Measurements from ENCODE around the gene TGIF2.

Gene TGIF2

DNA sequence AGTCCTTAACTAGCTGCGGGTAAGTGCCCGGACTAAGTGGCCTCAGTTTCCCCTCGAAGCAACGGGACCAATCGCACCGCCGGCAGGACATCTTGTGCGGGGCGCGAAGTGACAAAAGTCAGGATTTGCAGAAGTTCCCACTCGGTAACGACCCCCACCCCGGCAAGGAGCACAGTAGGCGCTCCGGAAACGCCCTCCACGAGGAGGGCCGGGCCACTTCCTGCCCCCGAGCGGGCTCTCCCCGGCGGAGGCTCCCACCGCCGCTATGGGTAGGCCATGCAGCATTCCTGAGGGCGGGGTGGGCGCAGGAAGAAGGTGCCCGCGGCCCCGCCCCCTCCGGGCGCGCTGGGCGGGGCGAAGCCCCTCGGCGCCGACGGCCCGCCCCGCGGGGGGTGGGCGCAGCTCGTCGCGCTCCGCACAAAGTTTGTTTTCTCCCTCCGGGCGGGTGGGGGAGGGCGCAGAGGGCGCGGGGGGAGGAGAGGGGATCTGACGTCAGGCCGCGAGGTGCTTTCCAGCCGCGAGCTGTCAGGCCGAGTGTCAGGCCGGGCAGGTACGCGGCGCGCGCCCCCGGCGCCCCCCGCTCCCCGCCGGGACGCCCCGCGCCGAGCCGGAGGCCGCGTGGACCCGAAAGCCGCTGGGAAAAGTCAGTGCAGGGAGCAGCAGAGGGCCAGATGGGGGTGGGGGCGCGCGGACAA lies at the start of gene TGIF2:
Gene TGIF2, plus strand, starts transcription at position 495 of the 695 bp plus-strand sequence. CDS start 5,178 bp downstream, outside the sequence.
- peak; percentile 93 to 96 for DNase-seq

DNA sequence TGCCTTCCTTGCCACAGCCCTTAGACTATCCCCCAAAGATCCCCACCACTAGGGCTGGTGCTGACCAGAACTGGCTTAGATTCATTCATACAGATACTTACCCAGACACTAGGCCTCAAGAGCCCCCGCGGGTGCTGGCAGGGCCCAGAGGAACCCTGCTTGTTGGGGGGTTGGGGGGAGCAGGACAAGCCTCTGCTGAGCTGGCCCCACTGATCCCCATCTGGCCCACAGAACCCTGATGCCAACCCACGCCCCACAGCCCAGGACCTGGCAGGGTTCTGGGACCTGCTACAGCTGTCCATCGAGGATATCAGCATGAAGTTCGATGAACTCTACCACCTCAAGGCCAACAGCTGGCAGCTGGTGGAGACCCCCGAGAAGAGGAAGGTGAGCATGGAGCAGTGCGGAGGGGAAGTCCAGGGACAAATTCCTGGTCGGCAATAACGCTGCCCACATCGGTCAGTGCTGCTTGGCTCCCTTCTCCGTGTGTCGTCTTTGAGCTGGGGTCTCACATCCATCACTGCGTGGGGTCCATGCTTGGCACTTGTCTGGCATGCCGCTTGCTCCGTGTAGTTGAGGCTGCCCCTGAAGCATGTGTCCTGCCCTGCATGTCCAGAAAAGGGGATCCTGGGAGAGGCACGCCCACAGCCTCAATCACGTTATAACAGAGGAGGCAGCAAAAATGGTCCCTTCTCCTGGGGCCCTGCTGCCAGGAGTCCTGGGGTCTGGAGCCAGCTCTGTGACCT lies 47.6 kb upstream of the TGIF2 start:
- no peak for DNase-seq

DNA sequence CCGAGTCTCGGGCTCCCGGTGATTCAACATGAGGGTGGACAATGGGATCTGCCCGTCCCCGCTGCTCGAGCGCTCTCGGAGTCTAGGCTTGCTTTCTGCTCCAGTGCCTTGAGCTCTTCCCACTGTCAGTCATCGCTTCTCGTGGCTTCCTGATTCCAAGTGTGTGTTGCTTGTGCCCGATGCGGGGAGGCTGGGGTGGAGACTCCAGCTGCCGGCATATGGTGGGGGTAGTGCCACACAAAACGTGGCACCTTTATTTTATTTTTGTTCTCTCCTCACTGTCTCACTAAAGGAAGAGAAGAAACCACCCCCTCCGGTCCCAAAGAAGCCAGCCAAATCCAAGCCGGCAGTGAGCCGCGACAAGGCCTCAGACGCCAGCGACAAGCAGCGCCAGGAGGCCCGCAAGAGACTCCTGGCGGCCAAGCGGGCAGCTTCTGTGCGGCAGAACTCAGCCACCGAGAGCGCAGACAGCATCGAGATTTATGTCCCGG lies 46.8 kb upstream of the TGIF2 start:
- DNase-seq, result no peak

DNA sequence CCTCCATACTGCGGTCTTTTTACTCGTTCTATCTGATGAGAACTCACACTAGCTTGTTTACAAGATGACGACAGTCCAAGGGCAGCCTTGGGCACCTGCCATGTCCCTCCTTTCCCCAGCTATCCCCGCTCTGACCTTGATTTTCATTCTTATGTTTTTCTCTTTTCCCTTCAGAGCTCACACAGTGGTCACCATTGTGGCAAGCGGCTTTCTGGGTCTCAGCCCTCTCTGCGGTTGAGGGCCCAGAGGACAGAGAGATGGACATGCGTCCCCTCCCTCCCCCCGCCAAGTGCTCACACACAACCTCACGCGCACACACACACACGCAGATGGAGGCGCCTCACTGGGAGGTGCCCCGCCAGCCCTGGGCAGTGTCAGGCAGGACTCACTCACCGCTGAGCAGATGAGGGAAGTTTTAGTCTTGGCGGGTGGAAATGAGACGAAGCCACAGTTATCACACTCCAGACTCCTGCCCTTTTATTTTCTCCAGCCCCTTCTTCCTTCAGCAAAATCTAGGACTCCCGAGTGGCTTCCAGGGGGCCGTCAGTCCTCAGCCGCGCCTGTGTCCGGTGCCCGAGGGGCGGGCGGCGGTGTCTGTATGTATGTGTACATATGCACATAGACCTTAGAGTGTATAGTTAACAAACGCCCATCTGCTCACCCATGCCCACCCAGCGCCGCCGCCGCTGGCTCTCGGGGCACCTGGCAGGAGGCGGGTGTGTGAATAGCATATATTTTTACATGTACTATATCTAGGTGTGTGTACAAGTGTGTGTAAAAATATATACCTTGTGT lies 45.9 kb upstream of the TGIF2 start:
- DNase-seq, result no peak

DNA sequence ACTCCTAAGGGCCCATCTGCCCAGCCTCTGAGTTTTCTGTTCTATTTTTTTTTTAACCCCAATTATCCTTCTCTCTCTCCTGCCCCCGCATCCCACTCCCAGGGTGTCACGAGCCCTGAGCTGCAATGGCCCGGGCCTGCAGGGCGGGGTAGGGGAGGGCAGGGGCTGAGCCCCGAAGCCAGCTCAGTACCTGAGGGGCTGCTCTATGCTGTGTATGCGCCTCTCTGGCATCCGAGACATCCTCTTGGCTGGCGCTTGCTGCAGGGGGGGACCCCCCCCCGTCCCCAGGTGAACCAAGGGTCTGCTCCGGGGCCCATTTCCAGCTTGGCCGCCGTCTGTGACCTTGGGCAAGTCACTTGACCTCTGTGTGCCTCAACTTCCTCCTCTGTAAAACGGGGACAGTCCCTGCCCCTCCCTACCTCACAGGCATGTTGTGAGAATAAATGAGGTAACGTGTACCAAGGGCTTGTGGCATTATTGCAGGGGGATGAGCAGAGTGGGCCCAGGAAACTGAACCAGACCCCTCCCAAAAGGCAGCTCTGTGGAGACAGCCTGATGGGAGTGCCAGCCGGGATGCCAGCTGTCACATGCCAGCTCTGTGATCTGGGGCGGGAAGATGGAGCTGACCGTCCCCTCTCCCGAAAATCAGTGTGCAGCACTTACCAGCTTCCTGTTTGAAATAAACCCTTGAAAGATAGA lies 45.1 kb upstream of the TGIF2 start:
- DNase-seq, result no peak

DNA sequence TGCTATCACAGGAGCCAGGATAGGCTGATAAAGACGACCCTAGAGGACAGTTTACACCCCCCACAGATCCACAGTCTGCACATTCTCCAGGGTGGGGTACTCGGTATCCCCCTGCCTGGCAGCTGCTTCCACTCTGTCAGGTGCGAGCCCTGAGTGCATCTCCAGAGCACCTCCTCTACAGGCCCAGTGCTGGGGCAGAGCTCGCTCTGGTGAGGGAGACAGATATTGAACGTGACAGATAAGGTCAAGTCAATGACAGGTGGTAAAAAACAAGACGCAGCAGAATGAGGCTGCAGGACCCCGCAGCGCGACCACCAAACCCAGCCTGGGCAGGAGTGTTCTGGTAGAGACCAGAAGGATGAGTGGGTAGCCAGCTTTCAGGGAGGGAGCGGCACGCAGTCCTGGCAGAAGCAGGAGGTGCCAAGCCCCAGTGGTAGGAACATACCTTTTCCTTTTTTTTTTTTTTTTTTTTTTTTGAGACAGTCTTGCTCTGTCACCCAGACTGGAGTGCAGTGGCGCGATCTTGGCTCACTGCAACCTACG lies 44.5 kb upstream of the TGIF2 start:
- no peak for DNase-seq

DNA sequence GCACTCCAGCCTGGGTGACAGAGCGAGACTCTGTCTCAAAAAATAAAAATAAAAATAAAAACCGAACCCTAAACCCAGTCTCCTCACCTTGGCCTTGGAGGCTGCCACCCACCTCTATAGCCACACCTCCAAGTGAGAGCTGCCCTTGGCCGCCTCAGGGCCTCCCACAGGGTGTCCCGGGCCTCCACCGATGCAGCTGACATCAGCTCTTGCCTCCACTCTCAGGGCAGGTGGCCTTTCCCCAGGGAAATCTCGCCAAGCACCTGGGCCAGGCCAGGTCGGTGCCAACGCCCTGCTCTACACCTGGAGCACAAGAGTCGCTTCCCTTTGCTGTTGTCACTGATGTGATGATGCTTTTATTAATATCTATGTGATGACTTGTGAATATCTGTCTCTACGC lies 41.0 kb upstream of the TGIF2 start:
- no peak for DNase-seq

DNA sequence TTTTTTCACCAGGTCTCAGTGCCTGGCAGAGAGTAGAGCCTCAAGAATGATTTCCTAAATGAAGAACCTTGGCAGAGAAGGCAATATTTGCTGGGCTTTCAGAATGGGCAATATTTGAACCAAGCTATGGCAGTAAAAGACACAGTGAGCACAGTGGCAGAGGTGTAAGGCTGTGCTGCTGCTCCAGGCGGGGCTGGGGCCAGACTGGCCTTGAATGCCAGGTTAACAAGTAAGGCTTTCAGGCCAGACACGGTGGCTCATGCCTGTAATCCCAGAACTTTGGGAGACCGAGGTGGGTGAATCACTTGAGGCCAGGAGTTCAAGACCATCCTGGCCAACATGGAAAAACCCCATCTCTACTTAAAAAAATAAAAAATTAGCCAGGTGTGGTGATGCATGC lies 40.6 kb upstream of the TGIF2 start:
- DNase-seq, result no peak

DNA sequence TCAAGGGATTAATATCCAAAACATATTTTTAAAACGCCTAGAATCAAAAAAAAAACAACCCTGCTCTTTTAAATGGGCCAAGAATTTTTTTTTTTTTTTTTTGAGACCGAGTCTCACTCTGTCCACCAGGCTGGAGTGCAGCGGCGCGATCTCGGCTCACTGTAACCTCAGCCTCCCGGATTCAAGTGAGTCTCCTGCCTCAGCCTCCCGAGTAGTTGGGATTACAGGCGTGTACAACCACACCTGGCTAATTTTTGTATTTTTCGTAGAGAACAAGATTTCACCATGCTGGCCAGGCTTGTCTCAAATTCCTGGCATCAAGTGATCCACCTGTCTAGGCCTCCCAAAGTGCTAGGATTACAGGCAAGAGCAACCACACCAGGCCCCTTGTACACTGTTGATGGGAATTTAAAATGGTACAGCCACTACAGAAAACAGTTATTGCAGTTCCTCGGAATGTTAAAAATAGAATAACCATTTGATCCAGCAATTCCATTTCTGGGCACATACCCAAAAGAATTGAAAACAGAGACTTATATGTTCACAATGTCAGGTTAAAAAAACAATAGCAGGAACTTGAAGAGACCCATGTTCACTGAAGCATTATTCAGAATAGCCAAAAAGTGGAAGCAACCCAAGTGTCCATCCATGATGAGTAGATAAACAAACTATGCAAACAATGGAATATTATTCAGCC lies 35.2 kb upstream of the TGIF2 start:
- no peak for DNase-seq

DNA sequence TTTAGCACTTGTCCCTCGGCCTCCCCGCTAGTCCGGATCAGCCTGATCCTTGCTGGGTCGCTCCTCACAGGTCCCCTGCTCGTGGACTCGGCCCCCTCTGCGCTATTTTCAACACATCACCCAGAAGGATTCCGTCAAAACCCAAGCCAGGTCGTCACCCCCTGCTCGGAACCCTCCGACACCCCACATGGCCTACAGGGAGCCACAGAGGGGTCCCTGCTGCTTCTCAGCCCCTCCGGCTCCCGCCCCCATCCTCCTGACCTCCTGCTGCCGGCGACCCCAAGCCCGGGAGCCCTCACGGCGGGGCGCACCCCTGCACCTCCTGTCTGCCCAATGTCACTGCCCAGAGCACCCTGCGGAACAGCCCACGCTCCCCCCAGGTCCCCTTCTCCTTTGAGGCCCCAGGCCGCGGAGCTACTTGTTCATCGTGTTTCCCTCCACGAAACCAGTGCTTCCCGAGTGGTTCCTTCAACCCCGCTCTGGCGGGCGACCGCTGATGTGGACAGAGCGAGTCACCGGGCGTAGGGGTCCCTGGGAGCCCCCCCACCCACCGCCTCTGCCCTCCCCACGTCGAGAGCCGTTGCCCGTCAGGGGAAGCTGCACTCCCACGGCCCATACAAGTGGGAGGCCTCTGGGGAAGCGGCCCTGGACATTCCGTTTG lies 32.7 kb upstream of the TGIF2 start:
- no peak for DNase-seq

DNA sequence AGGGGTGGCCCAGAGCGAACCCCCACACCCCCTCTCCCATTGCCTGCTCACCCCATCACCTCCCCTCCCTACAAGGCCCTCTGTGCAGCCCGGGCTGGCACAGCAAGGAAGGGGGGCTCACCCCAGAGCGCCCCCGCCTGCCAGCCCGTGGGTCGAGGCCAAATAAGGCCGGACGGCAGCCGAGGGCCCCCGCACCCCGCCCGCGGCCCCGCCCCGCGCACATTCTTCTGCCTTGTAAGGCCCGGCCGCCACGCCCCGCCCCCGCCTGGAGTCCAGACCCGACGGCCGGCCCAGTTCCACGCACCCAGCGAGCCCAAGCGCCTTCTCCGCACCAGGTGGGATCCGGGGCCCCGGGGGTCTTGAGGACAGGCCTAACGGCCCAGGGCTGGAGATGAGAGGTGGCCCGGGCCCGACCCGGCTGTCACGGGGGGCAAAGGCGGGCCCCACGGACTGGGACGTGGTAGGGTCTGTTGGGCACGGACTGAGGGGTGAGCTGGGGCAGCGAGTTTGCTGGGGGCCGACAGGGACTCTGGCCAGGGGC lies 32.1 kb upstream of the TGIF2 start, which contains the start of gene MYL9:
Gene MYL9, plus strand, starts transcription at position 293 of the 541 bp plus-strand sequence. CDS start 3,366 bp downstream, outside the sequence.
- no peak for DNase-seq

DNA sequence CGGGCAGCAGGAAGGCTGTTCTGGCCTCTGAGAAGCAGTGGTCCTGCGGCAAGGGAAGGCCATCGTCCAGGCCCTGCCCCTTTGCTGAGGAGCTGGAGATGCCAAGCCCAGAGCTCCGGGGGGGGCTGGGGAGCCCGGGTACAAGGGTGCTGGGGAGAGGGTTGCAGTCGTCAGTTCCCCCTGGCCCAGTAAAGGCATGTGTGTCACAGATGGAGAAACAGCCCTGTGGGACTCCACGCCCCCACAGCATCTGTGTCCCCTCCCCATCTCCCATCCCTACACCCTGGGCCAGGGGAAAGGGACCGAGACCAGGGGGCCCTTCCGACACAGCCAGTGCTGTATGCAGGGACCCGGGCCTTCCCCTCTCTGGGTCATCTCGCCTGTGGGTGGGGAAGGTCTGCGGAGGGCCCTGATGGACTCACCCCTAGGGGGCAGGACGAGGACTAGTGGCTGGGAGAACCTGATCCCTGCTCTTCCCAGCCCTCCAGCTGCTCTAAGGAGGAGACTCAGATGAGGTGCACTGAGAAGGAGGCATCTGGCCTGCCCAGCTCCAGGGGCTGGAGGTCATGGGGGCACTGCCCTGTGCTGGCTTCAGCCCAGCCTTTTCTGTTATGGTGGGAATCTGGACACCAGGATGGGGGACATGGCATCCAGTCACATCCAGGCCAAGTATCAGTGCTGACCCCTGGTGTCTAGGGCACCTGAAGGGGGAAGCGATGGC lies 31.5 kb upstream of the TGIF2 start:
- DNase-seq, result peak; percentile 34 to 48

DNA sequence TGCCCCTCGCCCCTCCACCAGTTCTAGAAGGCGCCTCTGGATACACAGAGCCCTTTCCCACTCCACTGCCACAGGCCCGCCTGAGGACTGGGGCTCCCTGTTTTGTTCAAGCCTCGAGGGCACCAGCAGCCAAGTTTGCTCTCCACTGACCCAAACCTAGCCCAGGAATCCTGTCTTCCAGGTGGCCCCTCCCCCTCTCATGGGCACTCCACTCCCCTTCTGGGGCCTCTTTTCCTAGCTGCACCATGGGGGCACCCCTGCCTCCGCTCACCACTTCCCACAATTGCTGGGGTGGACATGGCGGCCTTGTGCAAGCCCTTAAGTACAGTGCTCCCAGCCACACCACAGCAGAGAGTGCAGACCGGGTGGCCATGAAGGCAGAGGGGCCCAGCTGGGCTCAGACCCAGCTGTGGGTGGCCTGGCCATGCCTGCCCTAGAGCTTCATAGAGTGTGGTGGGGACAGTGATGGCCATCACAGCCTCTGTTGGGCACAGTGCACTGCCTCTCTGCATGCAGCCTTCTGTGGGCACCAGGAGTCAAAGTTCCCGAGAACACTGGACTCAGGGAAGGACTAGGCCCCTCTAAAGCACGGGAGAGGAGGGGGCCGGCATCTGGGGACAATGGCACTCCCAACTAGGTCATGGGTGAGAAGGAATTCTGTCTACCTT lies 30.7 kb upstream of the TGIF2 start:
- DNase-seq, result no peak

DNA sequence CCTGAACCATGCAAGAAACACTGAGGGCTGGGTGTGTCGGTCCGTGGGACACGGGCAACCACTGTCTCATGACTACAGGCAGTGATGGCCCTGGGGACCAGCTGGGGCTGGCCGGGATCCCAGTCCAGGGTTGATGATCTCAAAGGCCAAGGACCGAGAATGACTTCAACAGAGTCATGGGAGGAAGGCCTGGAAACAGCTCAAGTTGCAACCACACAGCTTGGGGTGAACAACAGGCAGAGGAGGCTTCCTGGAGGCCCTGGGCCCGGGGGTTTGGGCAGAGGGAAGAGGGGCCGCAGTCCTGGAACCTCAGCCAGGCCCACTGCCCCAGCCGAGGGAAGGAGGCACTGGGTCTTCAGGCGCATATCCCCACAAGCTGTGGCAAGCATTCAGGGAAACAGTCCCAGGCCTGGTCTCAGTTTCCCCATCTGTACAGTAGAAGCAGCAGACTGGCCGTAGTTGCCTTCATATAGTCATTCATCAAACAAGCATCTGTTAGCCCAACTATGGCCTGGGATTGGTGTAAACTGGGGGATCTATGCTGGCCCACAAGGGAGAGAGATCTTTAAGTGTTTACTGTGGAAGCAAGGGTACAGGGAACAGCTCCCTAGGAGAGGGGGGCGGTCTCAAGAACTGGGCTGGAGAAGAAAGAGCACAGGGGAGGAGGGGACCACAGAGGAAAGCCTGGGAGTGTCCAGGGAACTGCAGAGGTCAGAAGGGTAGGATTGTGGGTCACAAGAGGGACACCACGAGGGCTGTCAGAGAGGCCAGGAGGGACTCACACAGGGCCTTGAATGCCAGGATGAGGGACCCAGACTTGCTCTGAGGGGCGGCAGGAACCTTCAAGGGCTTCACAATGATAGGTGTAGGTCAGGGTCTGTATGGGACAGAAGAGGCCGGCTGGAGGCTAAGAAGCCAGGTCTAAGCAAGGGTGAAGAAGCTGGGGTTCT lies 29.9 kb upstream of the TGIF2 start:
- DNase-seq, result no peak

DNA sequence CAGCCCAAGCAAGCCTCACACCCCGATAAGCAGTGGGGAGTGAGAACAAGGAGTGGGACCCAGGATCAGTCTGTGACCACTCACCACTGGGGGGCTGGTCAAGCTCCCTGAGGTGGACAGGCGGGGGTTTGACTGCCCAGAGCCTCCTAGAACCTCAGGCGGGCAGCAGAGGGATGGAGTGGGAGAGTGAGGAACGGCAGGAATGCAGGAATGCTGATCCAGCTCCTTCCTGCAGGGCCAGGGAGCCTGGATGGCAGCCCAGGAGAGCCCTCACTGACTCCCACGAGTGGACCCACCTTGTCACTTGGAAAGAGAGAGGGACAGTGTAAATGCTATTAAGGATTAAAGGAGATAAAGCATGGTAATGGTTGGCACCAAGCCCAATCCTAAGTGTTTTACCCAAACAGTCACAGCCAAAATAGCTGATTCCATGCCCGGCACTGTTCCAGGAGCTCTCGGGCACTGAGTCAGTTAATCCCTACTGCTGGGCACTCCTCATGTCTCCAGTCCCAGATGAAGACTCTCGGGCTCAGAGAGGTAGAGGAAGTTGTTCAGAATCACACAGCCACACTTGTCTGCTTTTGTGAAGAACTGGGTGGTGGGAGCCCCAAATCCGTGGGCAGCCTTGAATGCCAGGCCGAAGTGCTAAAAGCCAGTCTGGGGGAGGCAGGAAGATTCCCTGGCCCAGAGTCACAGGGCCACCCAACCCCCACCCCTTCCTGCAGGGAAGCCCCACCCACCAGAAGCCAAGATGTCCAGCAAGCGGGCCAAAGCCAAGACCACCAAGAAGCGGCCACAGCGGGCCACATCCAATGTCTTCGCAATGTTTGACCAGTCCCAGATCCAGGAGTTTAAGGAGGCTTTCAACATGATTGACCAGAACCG lies 29.0 kb upstream of the TGIF2 start:
- no peak for DNase-seq

DNA sequence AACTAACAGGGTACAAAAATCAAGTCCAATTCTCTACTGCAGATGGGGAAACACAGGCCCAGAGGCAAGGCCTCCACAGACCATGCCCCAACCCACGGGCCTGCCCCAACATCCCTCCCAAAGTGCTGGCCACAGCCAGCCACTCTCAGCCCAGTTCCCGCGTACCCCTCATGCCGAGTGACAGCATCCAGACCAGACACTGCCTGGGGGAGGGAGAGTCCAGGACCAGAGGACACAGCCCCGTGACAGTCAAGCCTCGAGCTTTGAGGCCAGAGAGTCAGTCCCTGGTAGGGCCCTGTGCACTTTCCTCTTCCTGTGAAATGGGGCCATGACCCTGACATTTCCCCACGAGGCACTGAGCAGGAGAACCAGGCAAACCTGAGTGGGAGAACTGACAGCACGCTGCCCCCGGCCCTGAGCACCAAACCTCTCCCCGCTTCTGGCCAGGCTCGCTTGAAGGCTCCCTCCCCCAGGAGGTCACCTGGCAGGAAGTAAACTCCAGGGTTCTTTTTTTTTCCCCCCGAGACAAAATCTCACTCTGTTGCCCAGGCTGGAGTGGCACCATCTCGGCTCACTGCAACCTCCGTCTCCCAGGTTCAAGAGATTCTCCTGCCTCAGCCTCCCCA lies 27.2 kb upstream of the TGIF2 start:
- DNase-seq, result no peak
